GM18861 (cell line): ENCODE data around the gene SLC26A8.

Experiments used
- ATAC-seq: cut with Tn5 transposase; IDR thresholded peaks from one replicate; pipeline ENCODE4 v1.9.1; 2021; ENCODE audit not compliant: unreplicated experiment

The SLC26A8 gene

GRCh38 chr6:36023996-36024795, at the start of gene SLC26A8:
Gene SLC26A8 (minus strand): TSS chr6:36024641. CDS start chr6:36019707, 4,934 bp downstream.
- ATAC-seq = no peak

- no peak for ATAC-seq
Observed at GRCh38 chr6:36073587-36073986, 49.1 kb upstream of the SLC26A8 start.

GRCh38 chr6:36072681-36073080, 48.2 kb upstream of the SLC26A8 start:
- ATAC-seq = no peak

- ATAC-seq = no peak
Observed at GRCh38 chr6:36071714-36072113, 47.3 kb upstream of the SLC26A8 start.

- no peak for ATAC-seq
Observed at GRCh38 chr6:36071281-36071680, 46.8 kb upstream of the SLC26A8 start.

GRCh38 chr6:36070252-36070651, 45.8 kb upstream of the SLC26A8 start:
- ATAC-seq = no peak

- ATAC-seq = no peak
Observed at GRCh38 chr6:36069573-36069972, 45.1 kb upstream of the SLC26A8 start.

- ATAC-seq = no peak
Observed at GRCh38 chr6:36068586-36068985, 44.1 kb upstream of the SLC26A8 start.

- ATAC-seq = no peak
Observed at GRCh38 chr6:36068012-36068392, 43.6 kb upstream of the SLC26A8 start.

GRCh38 chr6:36067374-36068011, 43.1 kb upstream of the SLC26A8 start:
- ATAC-seq = no peak

GRCh38 chr6:36066817-36067216, 42.4 kb upstream of the SLC26A8 start:
- no peak for ATAC-seq

GRCh38 chr6:36065916-36066315, 41.5 kb upstream of the SLC26A8 start:
- ATAC-seq = no peak

GRCh38 chr6:36064770-36065396, 40.4 kb upstream of the SLC26A8 start:
- no peak for ATAC-seq

- no peak for ATAC-seq
Observed at GRCh38 chr6:36063318-36064060, 39.0 kb upstream of the SLC26A8 start.

GRCh38 chr6:36062247-36062646, 37.8 kb upstream of the SLC26A8 start:
- ATAC-seq = no peak

- no peak for ATAC-seq
Observed at GRCh38 chr6:36061236-36061635, 36.8 kb upstream of the SLC26A8 start.

GRCh38 chr6:36056178-36056577, 31.7 kb upstream of the SLC26A8 start:
- no peak for ATAC-seq

GRCh38 chr6:36054956-36055355, 30.5 kb upstream of the SLC26A8 start:
- no peak for ATAC-seq

GRCh38 chr6:36054415-36054814, 30.0 kb upstream of the SLC26A8 start:
- no peak for ATAC-seq

- no peak for ATAC-seq
Observed at GRCh38 chr6:36053878-36054277, 29.4 kb upstream of the SLC26A8 start.

- no peak for ATAC-seq
Observed at GRCh38 chr6:36052097-36052496, 27.7 kb upstream of the SLC26A8 start.
